GM11168 (cell line): ENCODE results near the gene TRIP13.

Experiments
- in situ Hi-C: fragments of 300-500 bp; cut with MboI; formaldehyde crosslinking; loops from one replicate; pipeline ENCODE4 v1.12.0; 2022; ENCODE audit warnings: low sequenced_read_pairs; ENCODE audit not compliant: unreplicated experiment

TRIP13 gene

DNA sequence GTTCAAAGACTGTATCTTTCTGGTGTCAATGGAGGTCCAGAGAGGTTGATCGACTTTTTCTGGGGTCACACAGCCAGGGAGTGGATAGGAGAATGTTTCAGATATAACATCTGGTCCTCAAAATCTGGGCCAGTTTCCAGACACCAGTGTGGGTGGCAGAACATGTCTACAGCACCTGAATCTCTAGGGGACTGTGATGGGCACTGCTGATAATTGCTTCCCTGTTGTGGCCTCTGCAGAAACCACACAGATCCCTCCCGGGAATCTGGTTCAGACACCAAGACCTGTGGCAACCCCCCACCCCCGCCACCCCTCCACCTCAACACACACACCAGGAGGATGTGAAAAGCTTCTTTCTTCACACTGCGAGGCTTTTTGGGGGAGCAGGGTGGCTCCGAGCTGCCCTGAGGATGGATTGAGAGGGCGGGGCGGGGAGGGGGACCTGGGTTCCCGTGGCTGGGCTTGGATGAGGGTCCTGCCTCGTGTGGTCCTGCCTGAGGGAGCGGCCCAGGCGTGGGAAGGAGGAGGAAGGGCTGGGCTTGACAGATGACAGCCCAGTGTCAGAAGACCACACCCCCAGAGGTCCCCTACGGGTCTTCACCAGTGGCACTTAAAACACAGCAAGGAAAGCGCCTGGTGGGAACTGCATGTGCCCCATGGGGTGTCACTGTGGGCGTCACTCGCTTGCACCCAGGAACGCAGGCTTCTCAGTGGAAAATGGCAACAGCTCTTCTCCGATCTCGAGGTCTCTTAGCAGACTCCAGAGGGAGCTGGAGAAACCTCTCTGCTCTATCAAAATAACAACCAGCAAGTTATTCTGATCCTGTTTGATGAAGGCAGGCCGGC is 55.2 kb downstream of the TRIP13 start:
- in situ Hi-C loops, result loop anchor here (25.0 kb wide), 1 partner anchor 189 kb away; no protein-coding TSS in a partner anchor

GRCh38 chr5:948472-949274 is 56.0 kb downstream of the TRIP13 start:
- in situ Hi-C loops, result loop anchor here (25.0 kb wide), 1 partner anchor 189 kb away; no protein-coding TSS in a partner anchor

GRCh38 chr5:949275-949543 is 56.5 kb downstream of the TRIP13 start:
- in situ Hi-C loops, result loop anchor here (25.0 kb wide), 1 partner anchor 188 kb away; no protein-coding TSS in a partner anchor

- in situ Hi-C loops, result loop anchor here (25.0 kb wide), 1 partner anchor 187 kb away; no protein-coding TSS in a partner anchor
Measured at GRCh38 chr5:949815-950560, 57.3 kb downstream of the TRIP13 start.

- in situ Hi-C loops, result no loop called here
Measured at GRCh38 chr5:951940-952596, 59.4 kb downstream of the TRIP13 start.

- in situ Hi-C loops, result no loop called here
Measured at GRCh38 chr5:952597-953271, 60.0 kb downstream of the TRIP13 start.

DNA sequence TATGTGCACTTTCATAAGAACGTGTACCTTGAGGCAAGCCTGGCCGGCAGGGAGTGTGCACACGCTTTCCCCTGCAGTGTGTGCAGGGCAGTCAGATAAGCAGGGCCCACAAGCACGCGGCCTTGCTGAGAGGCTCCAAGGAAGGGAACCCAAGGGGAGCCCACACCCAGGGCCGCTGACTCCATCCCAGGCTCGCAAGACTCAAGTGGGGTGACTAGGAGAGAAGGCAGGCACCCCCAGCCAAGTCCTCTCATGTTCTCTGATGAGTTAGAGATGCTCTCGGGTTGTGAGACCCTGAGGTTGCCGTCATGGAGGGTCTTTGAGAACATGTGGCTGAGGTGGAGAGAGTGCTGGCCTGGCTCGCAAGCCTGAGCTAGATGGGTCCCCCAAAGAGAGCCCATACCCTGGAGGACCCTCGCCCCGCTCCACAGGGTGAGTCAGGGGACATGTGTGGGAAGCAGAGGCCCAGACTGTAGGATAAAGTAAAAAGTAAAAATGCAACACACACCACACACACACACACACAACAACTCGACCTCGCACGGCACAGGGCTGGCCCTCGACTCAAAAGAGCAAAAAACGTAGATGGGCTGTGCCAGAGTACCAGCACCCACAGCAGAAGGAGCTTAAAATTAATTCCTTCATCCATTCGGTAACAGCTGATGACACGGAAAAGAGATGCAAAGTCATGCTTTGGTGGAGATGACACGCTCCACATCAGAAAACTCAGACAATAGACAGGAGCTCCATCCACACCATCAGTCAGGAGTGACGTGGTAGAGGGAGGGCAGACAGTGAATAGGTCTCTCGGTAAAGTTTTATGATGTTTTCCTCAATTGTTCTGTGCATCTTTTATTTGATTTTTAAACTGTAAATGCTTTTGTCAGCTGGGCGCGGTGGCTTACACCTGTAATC is 61.1 kb downstream of the TRIP13 start:
- in situ Hi-C loops, result no loop called here

DNA sequence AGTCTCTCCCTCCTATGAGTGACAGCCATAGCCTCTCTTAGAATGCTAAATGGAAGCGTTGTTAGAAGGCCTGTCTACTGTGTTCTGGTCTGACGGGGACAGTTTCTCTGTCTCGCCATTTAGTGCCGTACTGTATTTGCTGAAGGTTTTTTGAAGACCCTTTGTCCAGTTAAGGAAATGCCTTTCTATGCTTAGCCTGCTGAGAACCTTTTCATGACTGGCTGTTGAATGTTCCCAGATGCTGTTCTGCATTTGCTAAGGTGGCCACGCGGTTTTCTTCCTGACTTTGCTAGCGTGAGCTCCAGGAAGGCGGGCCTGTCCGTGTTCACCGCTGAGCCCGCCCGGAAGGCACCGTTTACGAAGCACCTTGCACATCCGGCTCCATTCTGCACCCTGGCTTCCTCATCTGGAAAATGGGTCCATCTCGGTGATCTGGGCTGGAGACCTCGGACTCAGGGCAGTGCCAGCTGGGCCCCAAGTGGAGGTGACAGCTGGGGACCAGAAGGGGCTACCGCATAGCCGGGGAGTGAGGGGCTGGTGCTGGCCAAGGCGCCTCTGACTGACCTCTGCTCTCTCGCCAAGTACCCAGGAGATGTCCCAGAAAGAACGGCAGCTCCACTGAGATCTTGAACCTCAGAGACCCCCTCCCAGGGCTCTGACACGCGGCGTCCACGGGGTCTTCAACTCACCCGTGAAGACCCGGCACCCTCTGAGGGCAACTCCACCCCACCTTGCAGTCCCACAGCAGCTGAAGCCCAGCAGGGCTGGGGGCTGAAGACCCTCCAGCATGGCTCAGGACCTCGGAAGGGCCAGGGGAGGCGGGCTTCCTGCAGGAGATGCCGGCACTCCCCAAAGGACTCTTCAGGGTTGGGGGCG is 63.4 kb downstream of the TRIP13 start:
- in situ Hi-C loops, result no loop called here

GRCh38 chr5:956941-957747 is 64.5 kb downstream of the TRIP13 start:
- in situ Hi-C loops, result no loop called here

GRCh38 chr5:957748-958485 is 65.2 kb downstream of the TRIP13 start:
- in situ Hi-C loops, result no loop called here

- in situ Hi-C loops, result no loop called here
Measured at GRCh38 chr5:958701-959571, 66.3 kb downstream of the TRIP13 start.

GRCh38 chr5:959581-960531 is 67.2 kb downstream of the TRIP13 start:
- in situ Hi-C loops, result no loop called here

DNA sequence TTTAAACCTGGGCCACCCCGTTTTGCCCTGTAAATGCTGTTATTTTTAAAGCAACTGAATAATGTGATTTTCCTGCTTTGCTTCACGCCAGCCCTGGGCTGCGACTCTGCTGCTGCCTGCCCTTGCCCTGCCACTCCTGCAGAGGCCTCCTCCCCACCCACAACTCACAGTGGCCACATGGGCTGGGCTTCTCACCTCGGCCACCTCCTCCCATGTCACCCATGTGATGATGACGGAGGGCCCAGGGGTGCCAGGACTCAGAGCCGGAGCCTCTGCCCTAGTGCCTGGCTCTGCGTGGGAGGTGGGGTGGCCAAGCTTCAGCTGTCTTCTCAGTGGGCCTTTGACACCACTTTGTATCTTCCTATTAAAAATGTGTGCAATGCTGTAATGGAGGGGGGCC is 67.9 kb downstream of the TRIP13 start:
- in situ Hi-C loops, result no loop called here

- in situ Hi-C loops, result no loop called here
Measured at GRCh38 chr5:961002-961710, 68.5 kb downstream of the TRIP13 start.
